ENCODE measurements around the gene LRMDA. TPM values are rescaled to one million over a fixed set of nuclear protein-coding genes. Genes with fewer than 3 reads are reported as not detected.

Gene LRMDA
- total and polyA plus RNA-seq, 2 of the 8 experiments (the other 6 are each of a cell fraction or from before 2014, with no cell fraction given), result 0.86 to 2.8 TPM

DNA sequence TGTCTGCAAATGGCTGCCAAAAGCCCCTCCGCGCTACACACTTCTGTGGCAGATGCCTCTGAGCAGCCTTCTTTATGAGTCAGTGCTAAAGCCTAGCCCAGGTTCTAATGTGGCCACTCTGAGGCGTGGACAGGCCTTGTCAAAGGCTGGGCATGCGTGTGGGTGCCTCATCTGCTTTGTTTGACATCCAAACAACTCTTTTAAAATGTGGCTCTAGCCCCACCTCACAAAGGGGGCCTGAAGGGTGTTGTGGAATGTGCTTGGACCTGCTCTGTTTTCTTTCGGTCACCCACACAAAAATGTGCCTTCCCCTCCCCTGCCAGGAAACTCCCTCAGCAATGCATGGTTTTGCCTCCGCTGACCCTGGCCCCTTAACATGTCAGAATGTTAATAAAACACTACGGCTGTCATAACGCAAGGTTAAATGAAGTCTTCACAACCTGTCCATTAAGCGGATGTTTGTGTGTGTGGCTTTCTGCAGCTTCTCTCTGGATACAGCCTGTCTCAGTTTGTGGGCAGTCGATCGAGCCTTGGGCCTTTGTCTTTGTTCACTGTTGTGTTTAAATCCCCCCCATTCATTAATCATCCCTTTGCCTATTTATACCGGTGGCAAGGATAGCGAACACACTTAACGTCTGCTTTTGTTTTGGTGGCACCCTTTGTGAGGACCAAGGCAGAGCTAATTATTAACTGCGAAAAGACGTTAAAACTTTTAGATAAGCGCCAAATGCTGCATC, 718.9 kb downstream of the LRMDA start (continued):
- TF ChIP-seq, protein P1, sequence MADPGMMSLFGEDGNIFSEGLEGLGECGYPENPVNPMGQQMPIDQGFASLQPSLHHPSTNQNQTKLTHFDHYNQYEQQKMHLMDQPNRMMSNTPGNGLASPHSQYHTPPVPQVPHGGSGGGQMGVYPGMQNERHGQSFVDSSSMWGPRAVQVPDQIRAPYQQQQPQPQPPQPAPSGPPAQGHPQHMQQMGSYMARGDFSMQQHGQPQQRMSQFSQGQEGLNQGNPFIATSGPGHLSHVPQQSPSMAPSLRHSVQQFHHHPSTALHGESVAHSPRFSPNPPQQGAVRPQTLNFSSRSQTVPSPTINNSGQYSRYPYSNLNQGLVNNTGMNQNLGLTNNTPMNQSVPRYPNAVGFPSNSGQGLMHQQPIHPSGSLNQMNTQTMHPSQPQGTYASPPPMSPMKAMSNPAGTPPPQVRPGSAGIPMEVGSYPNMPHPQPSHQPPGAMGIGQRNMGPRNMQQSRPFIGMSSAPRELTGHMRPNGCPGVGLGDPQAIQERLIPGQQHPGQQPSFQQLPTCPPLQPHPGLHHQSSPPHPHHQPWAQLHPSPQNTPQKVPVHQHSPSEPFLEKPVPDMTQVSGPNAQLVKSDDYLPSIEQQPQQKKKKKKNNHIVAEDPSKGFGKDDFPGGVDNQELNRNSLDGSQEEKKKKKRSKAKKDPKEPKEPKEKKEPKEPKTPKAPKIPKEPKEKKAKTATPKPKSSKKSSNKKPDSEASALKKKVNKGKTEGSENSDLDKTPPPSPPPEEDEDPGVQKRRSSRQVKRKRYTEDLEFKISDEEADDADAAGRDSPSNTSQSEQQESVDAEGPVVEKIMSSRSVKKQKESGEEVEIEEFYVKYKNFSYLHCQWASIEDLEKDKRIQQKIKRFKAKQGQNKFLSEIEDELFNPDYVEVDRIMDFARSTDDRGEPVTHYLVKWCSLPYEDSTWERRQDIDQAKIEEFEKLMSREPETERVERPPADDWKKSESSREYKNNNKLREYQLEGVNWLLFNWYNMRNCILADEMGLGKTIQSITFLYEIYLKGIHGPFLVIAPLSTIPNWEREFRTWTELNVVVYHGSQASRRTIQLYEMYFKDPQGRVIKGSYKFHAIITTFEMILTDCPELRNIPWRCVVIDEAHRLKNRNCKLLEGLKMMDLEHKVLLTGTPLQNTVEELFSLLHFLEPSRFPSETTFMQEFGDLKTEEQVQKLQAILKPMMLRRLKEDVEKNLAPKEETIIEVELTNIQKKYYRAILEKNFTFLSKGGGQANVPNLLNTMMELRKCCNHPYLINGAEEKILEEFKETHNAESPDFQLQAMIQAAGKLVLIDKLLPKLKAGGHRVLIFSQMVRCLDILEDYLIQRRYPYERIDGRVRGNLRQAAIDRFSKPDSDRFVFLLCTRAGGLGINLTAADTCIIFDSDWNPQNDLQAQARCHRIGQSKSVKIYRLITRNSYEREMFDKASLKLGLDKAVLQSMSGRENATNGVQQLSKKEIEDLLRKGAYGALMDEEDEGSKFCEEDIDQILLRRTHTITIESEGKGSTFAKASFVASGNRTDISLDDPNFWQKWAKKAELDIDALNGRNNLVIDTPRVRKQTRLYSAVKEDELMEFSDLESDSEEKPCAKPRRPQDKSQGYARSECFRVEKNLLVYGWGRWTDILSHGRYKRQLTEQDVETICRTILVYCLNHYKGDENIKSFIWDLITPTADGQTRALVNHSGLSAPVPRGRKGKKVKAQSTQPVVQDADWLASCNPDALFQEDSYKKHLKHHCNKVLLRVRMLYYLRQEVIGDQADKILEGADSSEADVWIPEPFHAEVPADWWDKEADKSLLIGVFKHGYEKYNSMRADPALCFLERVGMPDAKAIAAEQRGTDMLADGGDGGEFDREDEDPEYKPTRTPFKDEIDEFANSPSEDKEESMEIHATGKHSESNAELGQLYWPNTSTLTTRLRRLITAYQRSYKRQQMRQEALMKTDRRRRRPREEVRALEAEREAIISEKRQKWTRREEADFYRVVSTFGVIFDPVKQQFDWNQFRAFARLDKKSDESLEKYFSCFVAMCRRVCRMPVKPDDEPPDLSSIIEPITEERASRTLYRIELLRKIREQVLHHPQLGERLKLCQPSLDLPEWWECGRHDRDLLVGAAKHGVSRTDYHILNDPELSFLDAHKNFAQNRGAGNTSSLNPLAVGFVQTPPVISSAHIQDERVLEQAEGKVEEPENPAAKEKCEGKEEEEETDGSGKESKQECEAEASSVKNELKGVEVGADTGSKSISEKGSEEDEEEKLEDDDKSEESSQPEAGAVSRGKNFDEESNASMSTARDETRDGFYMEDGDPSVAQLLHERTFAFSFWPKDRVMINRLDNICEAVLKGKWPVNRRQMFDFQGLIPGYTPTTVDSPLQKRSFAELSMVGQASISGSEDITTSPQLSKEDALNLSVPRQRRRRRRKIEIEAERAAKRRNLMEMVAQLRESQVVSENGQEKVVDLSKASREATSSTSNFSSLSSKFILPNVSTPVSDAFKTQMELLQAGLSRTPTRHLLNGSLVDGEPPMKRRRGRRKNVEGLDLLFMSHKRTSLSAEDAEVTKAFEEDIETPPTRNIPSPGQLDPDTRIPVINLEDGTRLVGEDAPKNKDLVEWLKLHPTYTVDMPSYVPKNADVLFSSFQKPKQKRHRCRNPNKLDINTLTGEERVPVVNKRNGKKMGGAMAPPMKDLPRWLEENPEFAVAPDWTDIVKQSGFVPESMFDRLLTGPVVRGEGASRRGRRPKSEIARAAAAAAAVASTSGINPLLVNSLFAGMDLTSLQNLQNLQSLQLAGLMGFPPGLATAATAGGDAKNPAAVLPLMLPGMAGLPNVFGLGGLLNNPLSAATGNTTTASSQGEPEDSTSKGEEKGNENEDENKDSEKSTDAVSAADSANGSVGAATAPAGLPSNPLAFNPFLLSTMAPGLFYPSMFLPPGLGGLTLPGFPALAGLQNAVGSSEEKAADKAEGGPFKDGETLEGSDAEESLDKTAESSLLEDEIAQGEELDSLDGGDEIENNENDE (IDR thresholded peaks at IDR 0.05; ENCODE audit: insufficient replicate concordance, low read length), result no peak
- TF ChIP-seq RAD21 (IDR thresholded peaks at IDR 0.05 in 1 of 2, conservative IDR thresholded peaks at IDR 0.05 in 1 of 2; ENCODE audit: low read depth in 2 of 2, low read length in 2 of 2) (no peak), PHF8 (conservative IDR thresholded peaks at IDR 0.05; ENCODE audit: low read depth, low read length) (no peak), SP2 (IDR thresholded peaks at IDR 0.05; ENCODE audit: low read length) (no peak), ASH2L (IDR thresholded peaks at IDR 0.05; ENCODE audit: low read length) (peak; percentile 65), TAF1 (IDR thresholded peaks at IDR 0.05; ENCODE audit: low read depth, low read length) (no peak), SIN3A (conservative IDR thresholded peaks at IDR 0.05 in 1 of 2, IDR thresholded peaks at IDR 0.05 in 1 of 2; ENCODE audit: low read depth in 1 of 2, low read length in 2 of 2) (no peak), HDAC2 (IDR thresholded peaks at IDR 0.05; ENCODE audit: borderline replicate concordance in 1 of 2, low read depth in 2 of 2, low read length in 2 of 2) (no peak), CTBP2 (IDR thresholded peaks at IDR 0.05; ENCODE audit: borderline replicate concordance, insufficient read depth, insufficient read length, low read length) (no peak)
